Thyroid gland (tissue), 4 donors: ENCODE results near the gene VSX2. TPM values are rescaled to one million over a fixed set of nuclear protein-coding genes. Genes with fewer than 3 reads are reported as not detected.

Experiments
- DNase-seq, 2 donors: peaks; one replicate each; pipeline ENCODE4 v3.0.0-alpha.2; 2019
- H3K27ac ChIP-seq, 3 donors: fragments of 200-600 bp; sonication (generic); 1 replicate in 2 of 3; 2 replicates in 1 of 3; pipeline ENCODE4 v1.5.1; 2016 to 2019; ENCODE audit warnings: mild to moderate bottlenecking in 1 of 3, moderate library complexity in 1 of 3
- H3K27me3 ChIP-seq: fragments of 200-600 bp; sonication (generic); one replicate; pipeline ENCODE4 v1.5.1; 2019
- H3K36me3 ChIP-seq, 2 donors: fragments of 200-600 bp; sonication (generic); one replicate each; pipeline ENCODE4 v1.5.1; 2016 to 2019
- H3K4me1 ChIP-seq, 2 donors: fragments of 200-600 bp; sonication (generic); one replicate each; pipeline ENCODE4 v1.5.1; 2017 to 2019
- H3K4me3 ChIP-seq, 3 donors: fragments of 200-600 bp; sonication (generic); replicated peaks in 1 of 3; 1 replicate in 2 of 3; 2 replicates in 1 of 3; pipeline ENCODE4 v1.5.1; 2016; ENCODE audit warnings: mild to moderate bottlenecking in 1 of 3
- H3K9me3 ChIP-seq: fragments of 200-600 bp; sonication (generic); one replicate; pipeline ENCODE4 v1.5.1; 2017
- CTCF ChIP-seq, 6 experiments: fragments of 200-600 bp in 3 of 6; fragments of 450-650 bp in 3 of 6; sonication (generic) in 3 of 6; IDR thresholded peaks; one replicate each; pipeline ENCODE4 v1.5.1; 2016 to 2019; ENCODE audit warnings: antibody characterized with exemption in 6 of 6, mild to moderate bottlenecking in 2 of 6, inconsistent platforms in 1 of 6, moderate library complexity in 1 of 6
- POLR2A ChIP-seq, 2 donors: fragments of 450-650 bp; IDR thresholded peaks; one replicate each; pipeline ENCODE4 v1.6.1; 2017; ENCODE audit warnings: antibody characterized with exemption in 2 of 2, mild to moderate bottlenecking in 2 of 2, moderate library complexity in 1 of 2
- WGBS, 2 donors: methylation state at CpG; one replicate each; pipeline ENCODE4 v1.1.5; 2017; 5-methylcytosine and 5-hydroxymethylcytosine counted together
- intact Hi-C: fragments of 100-400 bp; cut with DNase I; formaldehyde crosslinking; loops from one replicate; pipeline ENCODE4 v1.15.1; 2023
- total RNA-seq, 4 donors: library from RNA; depleted of rRNA; stranded (reverse); fragments of >200 nt; gene quantifications; one replicate each; pipeline ENCODE4 v1.2.3, GENCODE V29; 2016

The VSX2 gene
- total RNA-seq, 4 donors from 2014 or later, result not detected

GRCh38 chr14:74208642-74209041 is 30.6 kb upstream of the VSX2 start:
- 66 to 67% methylated on average over 8 of the region's 8 CpGs for WGBS, 2 donors
- no peak for DNase-seq
- Histone ChIP-seq H3K36me3 (no peaks in the 10 kb centered on the region), H3K27ac (no peak overlapping the region), H3K4me3 (no peak overlapping the region), H3K9me3 (no peaks in the 10 kb centered on the region), H3K27me3 (no peaks in the 10 kb centered on the region), H3K4me1 (no peaks in the 10 kb centered on the region)
- intact Hi-C loops, result no loop called here
- TF ChIP-seq CTCF (IDR thresholded peaks at IDR 0.05) (no peak), POLR2A (IDR thresholded peaks at IDR 0.05) (no peak)

- WGBS, 2 donors, result 82 to 86% methylated on average over 6 of the region's 6 CpGs
- Histone ChIP-seq H3K36me3 (no peaks in the 10 kb centered on the region), H3K4me3 (no peak overlapping the region), H3K9me3 (no peaks in the 10 kb centered on the region), H3K4me1 (no peaks in the 10 kb centered on the region), H3K27ac (no peak overlapping the region), H3K27me3 (no peaks in the 10 kb centered on the region)
- no peak for DNase-seq
- intact Hi-C loops, result no loop called here
- TF ChIP-seq POLR2A (IDR thresholded peaks at IDR 0.05) (no peak), CTCF (IDR thresholded peaks at IDR 0.05) (no peak)
Observed at GRCh38 chr14:74211945-74212580, 27.2 kb upstream of the VSX2 start.

GRCh38 chr14:74213907-74214803 is 25.1 kb upstream of the VSX2 start:
- Histone ChIP-seq H3K36me3 (no peaks in the 10 kb centered on the region), H3K4me3 (no peak overlapping the region), H3K27ac (no peak overlapping the region), H3K27me3 (no peaks in the 10 kb centered on the region), H3K9me3 (no peaks in the 10 kb centered on the region), H3K4me1 (peaks cover 4 to 5% of the 10 kb centered on the region in 2 donors)
- TF ChIP-seq POLR2A (IDR thresholded peaks at IDR 0.05) (no peak), CTCF (IDR thresholded peaks at IDR 0.05) (no peak)
- DNase-seq, result no peak
- 81 to 82% methylated on average over 20 to 21 of the region's 21 CpGs for WGBS, 2 donors
- intact Hi-C loops, result no loop called here

GRCh38 chr14:74216671-74217070 is 22.6 kb upstream of the VSX2 start:
- H3K36me3 ChIP-seq, result no peaks in the 10 kb centered on the region
- intact Hi-C loops, result no loop called here

More at GRCh38 chr14:74216671-74217070, 22.6 kb upstream of the VSX2 start:
- no peak for TF ChIP-seq CTCF (IDR thresholded peaks at IDR 0.05)
- no peak for TF ChIP-seq POLR2A (IDR thresholded peaks at IDR 0.05)
- peaks cover 4 to 5% of the 10 kb centered on the region in 2 donors for H3K4me1 ChIP-seq
- no peaks in the 10 kb centered on the region for H3K27me3 ChIP-seq
- H3K9me3 ChIP-seq, result no peaks in the 10 kb centered on the region
- 86 to 92% methylated on average over 11 of the region's 11 CpGs for WGBS, 2 donors
- no peak for DNase-seq
- no peak overlapping the region for H3K4me3 ChIP-seq
- no peak overlapping the region for H3K27ac ChIP-seq
